Left lung (tissue), 10 donors: Measurements from ENCODE around the gene STAU1. TPM values are rescaled to one million over a fixed set of nuclear protein-coding genes. Genes with fewer than 3 reads are reported as not detected.

Experiments used
- ATAC-seq: fragments of 200-7000 bp; cut with Tn5 transposase; one replicate; pipeline ENCODE4 v1.9.1; 2020; ENCODE audit warnings: moderate library complexity
- DNase-seq, 4 donors: peaks; one replicate each; pipeline ENCODE4 v3.0.0-alpha.2; 2013 to 2020
- H3K27ac ChIP-seq, 2 donors: fragments of 200-600 bp; sonication (generic) in 1 of 2; one replicate each; pipeline versions ENCODE4 v1.5.0 to v1.8.0; 2020 to 2021
- H3K27me3 ChIP-seq, 2 donors: fragments of 200-600 bp; sonication (generic) in 1 of 2; one replicate each; pipeline versions ENCODE4 v1.5.0 to v1.8.0; 2020 to 2021
- H3K36me3 ChIP-seq, 2 donors: fragments of 200-600 bp; sonication (generic) in 1 of 2; one replicate each; pipeline versions ENCODE4 v1.5.0 to v1.8.0; 2020 to 2021
- H3K4me1 ChIP-seq, 2 donors: fragments of 200-600 bp; one replicate each; pipeline ENCODE4 v1.8.0; 2021
- H3K4me3 ChIP-seq, 2 donors: fragments of 200-600 bp; sonication (generic) in 1 of 2; one replicate each; pipeline versions ENCODE4 v1.5.0 to v1.8.0; 2020 to 2021; ENCODE audit warnings: mild to moderate bottlenecking in 1 of 2
- H3K9me3 ChIP-seq, 2 donors: fragments of 200-600 bp; sonication (generic) in 1 of 2; one replicate each; pipeline versions ENCODE4 v1.5.0 to v1.8.0; 2020 to 2021
- intact Hi-C, 2 donors: fragments of 100-400 bp; cut with DNase I; formaldehyde crosslinking; loops; one replicate each; pipeline versions ENCODE4 v1.11.2 to v1.14.2; 2022
- polyA plus RNA-seq, 6 donors: library from polyadenylated mRNA; unstranded; fragments of 120-200 nt; gene quantifications; one replicate each; pipeline ENCODE4 v1.2.1, GENCODE V29; 2013; ENCODE audit not compliant: insufficient read length in 6 of 6
- total RNA-seq, 2 donors: library from RNA; stranded (reverse); fragmentation: NEBNext Ultra II Directional; extraction: Animal tissue kit (Norgen Biotek cat#: 25700); gene quantifications; one replicate each; pipeline ENCODE4 v1.2.1, GENCODE V29; 2021
- TF ChIP-seq, protein P1 (sequence below), 2 donors: fragments of 200-600 bp; sonication (generic) in 1 of 2; IDR thresholded peaks; one replicate each; pipeline versions ENCODE4 v1.5.0 to v1.8.0; 2021; ENCODE audit warnings: antibody characterized with exemption in 2 of 2
- donor health status: DM: no; HTN: yes; CAD: no.
- donor health status: DM: no; HTN: no; CAD: no.

The STAU1 gene
- total and polyA plus RNA-seq, 8 donors, result 68.6 to 103 (median 98.5) TPM

DNA sequence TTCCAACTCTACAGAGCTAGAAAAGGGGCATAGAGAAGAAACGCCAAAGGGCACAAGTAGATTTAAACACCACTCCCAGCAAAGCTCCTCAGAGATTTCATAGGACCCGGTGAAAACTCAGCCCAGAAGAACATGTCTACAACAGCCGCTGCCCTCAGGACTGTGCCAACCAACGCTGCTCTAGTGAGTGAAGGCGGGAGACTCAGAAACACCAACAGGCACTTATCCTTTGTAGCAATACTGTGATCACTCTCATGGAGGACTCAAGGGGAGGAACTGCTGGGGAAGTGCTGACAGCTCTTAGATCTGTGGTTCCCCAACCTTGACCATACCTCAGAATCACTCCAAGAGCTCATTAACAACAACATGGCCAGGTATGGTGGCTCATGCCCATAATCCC lies 39.5 kb downstream of the STAU1 start:
- DNase-seq (no peak), ATAC-seq (no peak)
- Histone ChIP-seq H3K4me3 (no peak overlapping the region), H3K4me1 (no peaks in the 10 kb centered on the region), H3K9me3 (no peaks in the 10 kb centered on the region), H3K27me3 (no peaks in the 10 kb centered on the region), H3K27ac (no peak overlapping the region), H3K36me3 (peaks cover 0 to 77% of the 10 kb centered on the region in 2 donors)
- TF ChIP-seq, protein P1, sequence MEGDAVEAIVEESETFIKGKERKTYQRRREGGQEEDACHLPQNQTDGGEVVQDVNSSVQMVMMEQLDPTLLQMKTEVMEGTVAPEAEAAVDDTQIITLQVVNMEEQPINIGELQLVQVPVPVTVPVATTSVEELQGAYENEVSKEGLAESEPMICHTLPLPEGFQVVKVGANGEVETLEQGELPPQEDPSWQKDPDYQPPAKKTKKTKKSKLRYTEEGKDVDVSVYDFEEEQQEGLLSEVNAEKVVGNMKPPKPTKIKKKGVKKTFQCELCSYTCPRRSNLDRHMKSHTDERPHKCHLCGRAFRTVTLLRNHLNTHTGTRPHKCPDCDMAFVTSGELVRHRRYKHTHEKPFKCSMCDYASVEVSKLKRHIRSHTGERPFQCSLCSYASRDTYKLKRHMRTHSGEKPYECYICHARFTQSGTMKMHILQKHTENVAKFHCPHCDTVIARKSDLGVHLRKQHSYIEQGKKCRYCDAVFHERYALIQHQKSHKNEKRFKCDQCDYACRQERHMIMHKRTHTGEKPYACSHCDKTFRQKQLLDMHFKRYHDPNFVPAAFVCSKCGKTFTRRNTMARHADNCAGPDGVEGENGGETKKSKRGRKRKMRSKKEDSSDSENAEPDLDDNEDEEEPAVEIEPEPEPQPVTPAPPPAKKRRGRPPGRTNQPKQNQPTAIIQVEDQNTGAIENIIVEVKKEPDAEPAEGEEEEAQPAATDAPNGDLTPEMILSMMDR (IDR thresholded peaks at IDR 0.05), result no peak
- intact Hi-C loops, result no loop called here

DNA sequence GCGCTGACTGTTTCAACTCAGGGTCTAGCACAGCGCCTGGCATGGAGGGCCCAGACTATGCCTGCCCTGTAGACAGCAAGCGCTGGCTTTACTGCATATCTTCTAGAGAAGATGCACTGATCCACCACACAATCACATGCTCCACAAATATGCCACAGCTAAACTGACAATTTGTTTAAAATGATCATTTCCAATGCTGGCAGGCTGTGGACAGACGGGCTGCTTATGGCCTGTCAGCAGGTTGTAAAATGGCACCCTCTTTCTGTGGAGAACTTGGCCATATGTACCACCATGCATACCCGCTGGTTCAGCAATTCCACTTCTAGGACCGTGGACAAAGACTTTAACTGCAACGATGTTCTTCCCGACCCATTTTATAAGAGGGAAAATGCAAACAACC lies 40.8 kb downstream of the STAU1 start:
- Histone ChIP-seq H3K4me1 (no peaks in the 10 kb centered on the region), H3K36me3 (peaks cover 0 to 78% of the 10 kb centered on the region in 2 donors), H3K27me3 (no peaks in the 10 kb centered on the region), H3K9me3 (no peaks in the 10 kb centered on the region), H3K27ac (no peak overlapping the region), H3K4me3 (no peak overlapping the region)
- intact Hi-C loops, result no loop called here
- ATAC-seq (no peak), DNase-seq (no peak)
- TF ChIP-seq, protein P1 (IDR thresholded peaks at IDR 0.05), result no peak

DNA sequence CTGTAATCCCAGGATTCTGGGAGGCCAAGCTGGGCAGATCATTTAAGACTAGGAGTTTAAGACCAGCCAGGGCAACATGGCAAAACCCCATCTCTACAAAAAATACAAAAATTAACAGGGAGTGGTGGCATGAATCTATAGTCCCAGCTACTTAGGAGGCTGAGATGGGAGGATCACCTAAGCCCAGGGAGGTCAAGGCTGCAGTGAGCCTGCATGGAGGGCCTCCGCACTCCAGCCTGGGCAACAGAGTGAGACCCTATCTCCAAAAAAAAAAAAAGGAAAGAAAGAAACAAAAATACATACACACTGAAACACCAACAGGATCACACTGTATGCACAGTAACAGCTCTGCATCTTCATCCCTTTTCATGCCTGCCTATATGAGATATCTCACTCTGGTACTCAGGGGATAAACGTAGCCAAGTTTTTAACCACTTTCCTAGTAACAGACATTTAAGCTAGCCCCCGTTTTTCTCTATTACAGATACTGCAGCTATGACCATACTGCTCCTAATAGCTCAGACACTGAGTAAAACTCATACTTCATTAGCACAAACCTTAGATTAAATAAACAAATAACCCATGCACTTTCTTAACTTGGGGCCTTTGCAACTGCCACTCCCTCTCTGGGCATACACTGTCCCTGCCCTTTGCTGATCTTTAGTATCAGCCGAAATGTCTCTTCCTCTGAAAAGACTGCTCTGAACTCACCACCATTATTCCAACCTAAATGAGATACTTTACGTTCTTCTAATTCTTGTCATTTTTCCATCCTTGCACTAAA lies 41.5 kb downstream of the STAU1 start:
- Histone ChIP-seq H3K4me3 (no peak overlapping the region), H3K27me3 (no peaks in the 10 kb centered on the region), H3K4me1 (peaks cover 0 to under 1% of the 10 kb centered on the region in 2 donors), H3K27ac (no peak overlapping the region), H3K9me3 (no peaks in the 10 kb centered on the region), H3K36me3 (peaks cover 0 to 72% of the 10 kb centered on the region in 2 donors)
- DNase-seq, result no peak
- intact Hi-C loops, result no loop called here
- TF ChIP-seq, protein P1 (IDR thresholded peaks at IDR 0.05), result no peak
- ATAC-seq, result no peak

DNA sequence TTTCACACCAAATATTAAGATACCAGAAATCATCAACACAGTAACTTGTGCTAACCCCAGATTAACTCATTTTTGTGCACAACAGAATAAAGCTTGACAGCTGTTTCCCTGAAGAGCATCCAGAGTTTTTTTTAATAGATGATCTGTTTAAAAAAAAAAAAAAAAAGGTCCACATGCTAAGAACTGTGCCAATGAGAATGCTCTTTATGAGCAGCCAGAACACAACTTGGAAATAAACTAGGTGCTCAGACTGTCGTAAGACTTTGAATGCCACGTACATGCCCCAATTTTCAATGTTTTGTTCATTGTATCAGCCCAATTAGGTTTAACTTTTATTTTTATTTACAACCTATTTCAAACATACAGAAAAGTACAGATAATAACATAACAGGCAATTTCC lies 47.3 kb downstream of the STAU1 start:
- DNase-seq (peak in 1 of 4 donors; percentile 32), ATAC-seq (no peak)
- H3K4me1 ChIP-seq, result peaks cover 0 to 15% of the 10 kb centered on the region in 2 donors
- H3K27ac ChIP-seq, result no peak overlapping the region
- peaks cover 0 to 62% of the 10 kb centered on the region in 2 donors for H3K36me3 ChIP-seq
- intact Hi-C loops, result no loop called here
- TF ChIP-seq, protein P1 (IDR thresholded peaks at IDR 0.05), result no peak
- no peak overlapping the region for H3K4me3 ChIP-seq
- H3K27me3 ChIP-seq, result no peaks in the 10 kb centered on the region
- no peaks in the 10 kb centered on the region for H3K9me3 ChIP-seq

DNA sequence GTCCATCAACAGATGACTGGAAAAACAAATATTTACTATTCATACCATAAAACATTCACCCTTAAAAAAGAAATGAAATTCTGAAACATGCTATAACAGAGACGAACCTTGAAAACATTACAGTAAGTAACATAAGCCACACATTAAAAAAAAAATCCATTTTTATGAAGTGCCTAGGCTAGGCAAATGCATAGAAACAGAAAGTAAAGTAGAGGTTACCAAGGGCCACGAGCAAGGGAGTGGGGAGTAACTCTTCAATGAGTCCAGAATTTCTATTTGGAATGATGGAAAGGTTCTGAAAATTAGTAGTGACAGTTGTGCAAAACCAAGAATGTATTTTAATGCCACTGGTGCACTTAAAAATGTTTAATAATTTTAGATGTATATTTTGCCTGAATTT lies 47.7 kb downstream of the STAU1 start:
- ATAC-seq (no peak), DNase-seq (no peak)
- Histone ChIP-seq H3K36me3 (peaks cover 0 to 62% of the 10 kb centered on the region in 2 donors), H3K27me3 (no peaks in the 10 kb centered on the region), H3K4me1 (peaks cover 0 to 15% of the 10 kb centered on the region in 2 donors), H3K4me3 (no peak overlapping the region), H3K9me3 (no peaks in the 10 kb centered on the region), H3K27ac (no peak overlapping the region)
- intact Hi-C loops, result no loop called here
- TF ChIP-seq, protein P1 (IDR thresholded peaks at IDR 0.05), result no peak
